Measurements from ENCODE around the gene CPNE9. TPM values are rescaled to one million over a fixed set of nuclear protein-coding genes. Genes with fewer than 3 reads are reported as not detected.

CPNE9 gene
- total RNA-seq, 5 donors from 2014 or later (not counting 1 experiment from before 2014, with no cell fraction given) = 0.19 to 1.5 (median 0.24) TPM; not detected in 1

GRCh38 chr3:9685216-9686049 lies 18.2 kb upstream of the CPNE9 start:
- H3K36me3 ChIP-seq (ENCODE audit: control insufficient read depth in 2 of 2, extremely low read depth in 1 of 2, insufficient read depth in 1 of 2, low read length in 1 of 2) = peaks cover 56 to 97% of the 10 kb centered on the region in 2 donors
- DNase-seq (no peak), ATAC-seq (replicated peaks in 1 of 4) (no peak)
- H3K9me3 Mint-ChIP-seq = no peaks in the 10 kb centered on the region
- H3K36me3 Mint-ChIP-seq = peaks cover 84% of the 10 kb centered on the region
- no peaks in the 10 kb centered on the region for H3K27me3 Mint-ChIP-seq
- no peaks in the 10 kb centered on the region for H3K4me1 Mint-ChIP-seq
- H3K27ac ChIP-seq (ENCODE audit: low read length) = no peak overlapping the region
- H3K27ac Mint-ChIP-seq = no peak overlapping the region
- no peaks in the 10 kb centered on the region for H3K4me1 ChIP-seq (ENCODE audit: control insufficient read depth in 1 of 2, extremely low read depth in 1 of 2, insufficient read depth in 2 of 2, low read length in 2 of 2)
- ChIA-PET POLR2A (no interaction called here), CTCF (interaction anchor here in 1 of 2 donors (0.5 kb wide), 1 partner anchor 697 kb away, joined by 3 read pairs; no protein-coding TSS in a partner anchor)
- H3K9me3 ChIP-seq = no peaks in the 10 kb centered on the region
- H3K4me3 ChIP-seq (ENCODE audit: control insufficient read depth in 1 of 2, extremely low read depth in 1 of 2, low read length in 1 of 2) = no peak overlapping the region
- H3K27me3 ChIP-seq (replicated peaks in 1 of 2; ENCODE audit: control insufficient read depth in 2 of 2, extremely low read depth in 1 of 2, insufficient read depth in 2 of 2, low read length in 1 of 2) = no peaks in the 10 kb centered on the region
- H3K4me3 Mint-ChIP-seq = no peak overlapping the region
- 94% methylated on average over 18 of the region's 18 CpGs for WGBS (ENCODE audit: insufficient coverage)

GRCh38 chr3:9686050-9686550 lies 17.5 kb upstream of the CPNE9 start:
- ChIA-PET POLR2A (no interaction called here), CTCF (no interaction called here)
- no peaks in the 10 kb centered on the region for H3K27me3 Mint-ChIP-seq
- peaks cover 82% of the 10 kb centered on the region for H3K36me3 Mint-ChIP-seq
- Histone ChIP-seq H3K27ac (ENCODE audit: low read length) (no peak overlapping the region), H3K4me1 (ENCODE audit: control insufficient read depth in 1 of 2, extremely low read depth in 1 of 2, insufficient read depth in 2 of 2, low read length in 2 of 2) (no peaks in the 10 kb centered on the region), H3K9me3 (no peaks in the 10 kb centered on the region), H3K27me3 (replicated peaks in 1 of 2; ENCODE audit: control insufficient read depth in 2 of 2, extremely low read depth in 1 of 2, insufficient read depth in 2 of 2, low read length in 1 of 2) (no peaks in the 10 kb centered on the region), H3K4me3 (ENCODE audit: control insufficient read depth in 1 of 2, extremely low read depth in 1 of 2, low read length in 1 of 2) (no peak overlapping the region), H3K36me3 (ENCODE audit: control insufficient read depth in 2 of 2, extremely low read depth in 1 of 2, insufficient read depth in 1 of 2, low read length in 1 of 2) (peaks cover 59 to 98% of the 10 kb centered on the region in 2 donors)
- no peak for ATAC-seq (replicated peaks in 1 of 4)
- WGBS (ENCODE audit: insufficient coverage) = 95% methylated on average over 9 of the region's 9 CpGs
- no peak overlapping the region for H3K4me3 Mint-ChIP-seq
- H3K27ac Mint-ChIP-seq = peak overlapping the region in 1 of 2 donors; percentile 10
- no peaks in the 10 kb centered on the region for H3K4me1 Mint-ChIP-seq
- H3K9me3 Mint-ChIP-seq = no peaks in the 10 kb centered on the region
- no peak for DNase-seq

- Mint-ChIP-seq H3K36me3 (peaks cover 82% of the 10 kb centered on the region), H3K4me3 (no peak overlapping the region), H3K27ac (no peak overlapping the region), H3K9me3 (no peaks in the 10 kb centered on the region), H3K27me3 (no peaks in the 10 kb centered on the region), H3K4me1 (no peaks in the 10 kb centered on the region)
- Histone ChIP-seq H3K4me1 (ENCODE audit: control insufficient read depth in 1 of 2, extremely low read depth in 1 of 2, insufficient read depth in 2 of 2, low read length in 2 of 2) (no peaks in the 10 kb centered on the region), H3K27me3 (replicated peaks in 1 of 2; ENCODE audit: control insufficient read depth in 2 of 2, extremely low read depth in 1 of 2, insufficient read depth in 2 of 2, low read length in 1 of 2) (no peaks in the 10 kb centered on the region), H3K9me3 (no peaks in the 10 kb centered on the region), H3K4me3 (ENCODE audit: control insufficient read depth in 1 of 2, extremely low read depth in 1 of 2, low read length in 1 of 2) (no peak overlapping the region), H3K27ac (ENCODE audit: low read length) (no peak overlapping the region), H3K36me3 (ENCODE audit: control insufficient read depth in 2 of 2, extremely low read depth in 1 of 2, insufficient read depth in 1 of 2, low read length in 1 of 2) (peaks cover 57 to 98% of the 10 kb centered on the region in 2 donors)
- ATAC-seq (replicated peaks in 1 of 4) = no peak
- WGBS (ENCODE audit: insufficient coverage) = 100% methylated on average over 1 of the region's 3 CpGs
- no peak for DNase-seq
- ChIA-PET POLR2A (no interaction called here), CTCF (no interaction called here)
Observed at GRCh38 chr3:9686703-9687102, 16.9 kb upstream of the CPNE9 start.

- H3K27ac Mint-ChIP-seq = no peak overlapping the region
- H3K4me3 Mint-ChIP-seq = no peak overlapping the region
- peaks cover 80% of the 10 kb centered on the region for H3K36me3 Mint-ChIP-seq
- Histone ChIP-seq H3K27ac (ENCODE audit: low read length) (no peak overlapping the region), H3K27me3 (replicated peaks in 1 of 2; ENCODE audit: control insufficient read depth in 2 of 2, extremely low read depth in 1 of 2, insufficient read depth in 2 of 2, low read length in 1 of 2) (no peaks in the 10 kb centered on the region), H3K4me3 (ENCODE audit: control insufficient read depth in 1 of 2, extremely low read depth in 1 of 2, low read length in 1 of 2) (no peak overlapping the region), H3K9me3 (no peaks in the 10 kb centered on the region), H3K4me1 (ENCODE audit: control insufficient read depth in 1 of 2, extremely low read depth in 1 of 2, insufficient read depth in 2 of 2, low read length in 2 of 2) (no peaks in the 10 kb centered on the region), H3K36me3 (ENCODE audit: control insufficient read depth in 2 of 2, extremely low read depth in 1 of 2, insufficient read depth in 1 of 2, low read length in 1 of 2) (peaks cover 55 to 98% of the 10 kb centered on the region in 2 donors)
- CTCF ChIA-PET = interaction anchor here in 1 of 2 donors (0.6 kb wide), 1 partner anchor 218 kb away, joined by 7 read pairs; no protein-coding TSS in a partner anchor
- WGBS (ENCODE audit: insufficient coverage) = 98% methylated on average over 5 of the region's 7 CpGs
- POLR2A ChIA-PET = interaction anchor here in 1 of 2 donors (0.6 kb wide), 1 partner anchor 32 kb away, joined by 11 read pairs; no protein-coding TSS in a partner anchor
- H3K4me1 Mint-ChIP-seq = no peaks in the 10 kb centered on the region
- DNase-seq (no peak), ATAC-seq (replicated peaks in 1 of 4) (no peak)
- no peaks in the 10 kb centered on the region for H3K27me3 Mint-ChIP-seq
- no peaks in the 10 kb centered on the region for H3K9me3 Mint-ChIP-seq
Observed at GRCh38 chr3:9687514-9687913, 16.1 kb upstream of the CPNE9 start.

- H3K27me3 ChIP-seq (replicated peaks in 1 of 2; ENCODE audit: control insufficient read depth in 2 of 2, extremely low read depth in 1 of 2, insufficient read depth in 2 of 2, low read length in 1 of 2) = no peaks in the 10 kb centered on the region
- DNase-seq = no peak
- POLR2A ChIA-PET = interaction anchor here in 1 of 2 donors (0.5 to 0.6 kb wide), 2 partner anchors 10 to 56 kb away, joined by 3 read pairs; no protein-coding TSS in a partner anchor
- no peak overlapping the region for H3K4me3 ChIP-seq (ENCODE audit: control insufficient read depth in 1 of 2, extremely low read depth in 1 of 2, low read length in 1 of 2)
- Mint-ChIP-seq H3K4me3 (no peak overlapping the region), H3K9me3 (no peaks in the 10 kb centered on the region), H3K27ac (no peak overlapping the region), H3K36me3 (peaks cover 84% of the 10 kb centered on the region), H3K27me3 (no peaks in the 10 kb centered on the region), H3K4me1 (no peaks in the 10 kb centered on the region)
- peaks cover 52 to 98% of the 10 kb centered on the region in 2 donors for H3K36me3 ChIP-seq (ENCODE audit: control insufficient read depth in 2 of 2, extremely low read depth in 1 of 2, insufficient read depth in 1 of 2, low read length in 1 of 2)
- 96% methylated on average over 5 of the region's 5 CpGs for WGBS (ENCODE audit: insufficient coverage)
- H3K9me3 ChIP-seq = no peaks in the 10 kb centered on the region
- CTCF ChIA-PET = interaction anchor here in 1 of 2 donors (0.6 kb wide), 1 partner anchor 237 kb away, joined by 4 read pairs; no protein-coding TSS in a partner anchor
- no peaks in the 10 kb centered on the region for H3K4me1 ChIP-seq (ENCODE audit: control insufficient read depth in 1 of 2, extremely low read depth in 1 of 2, insufficient read depth in 2 of 2, low read length in 2 of 2)
- H3K27ac ChIP-seq (ENCODE audit: low read length) = no peak overlapping the region
- ATAC-seq (replicated peaks in 1 of 4) = no peak
Observed at GRCh38 chr3:9688961-9689360, 14.7 kb upstream of the CPNE9 start.

- peaks cover 44 to 98% of the 10 kb centered on the region in 2 donors for H3K36me3 ChIP-seq (ENCODE audit: control insufficient read depth in 2 of 2, extremely low read depth in 1 of 2, insufficient read depth in 1 of 2, low read length in 1 of 2)
- peaks cover 0 to 1% of the 10 kb centered on the region in 2 experiments for H3K27me3 ChIP-seq (replicated peaks in 1 of 2; ENCODE audit: control insufficient read depth in 2 of 2, extremely low read depth in 1 of 2, insufficient read depth in 2 of 2, low read length in 1 of 2)
- no peaks in the 10 kb centered on the region for H3K4me1 ChIP-seq (ENCODE audit: control insufficient read depth in 1 of 2, extremely low read depth in 1 of 2, insufficient read depth in 2 of 2, low read length in 2 of 2)
- Mint-ChIP-seq H3K27me3 (no peaks in the 10 kb centered on the region), H3K27ac (no peak overlapping the region), H3K9me3 (no peaks in the 10 kb centered on the region), H3K4me1 (no peaks in the 10 kb centered on the region), H3K36me3 (peaks cover 83% of the 10 kb centered on the region), H3K4me3 (no peak overlapping the region)
- no peak overlapping the region for H3K27ac ChIP-seq (ENCODE audit: low read length)
- 93% methylated on average over 3 of the region's 4 CpGs for WGBS (ENCODE audit: insufficient coverage)
- no peak for ATAC-seq (replicated peaks in 1 of 4)
- H3K4me3 ChIP-seq (ENCODE audit: control insufficient read depth in 1 of 2, extremely low read depth in 1 of 2, low read length in 1 of 2) = no peak overlapping the region
- DNase-seq = no peak
- CTCF ChIA-PET = interaction anchor here in 1 of 2 donors (0.5 kb wide), 1 partner anchor 361 kb away, joined by 7 read pairs; no protein-coding TSS in a partner anchor
- no peaks in the 10 kb centered on the region for H3K9me3 ChIP-seq
- POLR2A ChIA-PET = no interaction called here
Observed at GRCh38 chr3:9689757-9690156, 13.9 kb upstream of the CPNE9 start.

Data from T-cell (primary cell).